Neuronal stem cell (in vitro differentiated cells): Measurements from ENCODE around the gene FHIT.
A peak's percentile ranks its signal among the peaks of the same experiment; 100 is the strongest.
"Not testable (repeated sequence)": the region's sequence is repeated elsewhere in the genome, so short reads cannot be mapped to it uniquely, and the experiment has no call there.

Experiments
- DNase-seq: peaks from one replicate; pipeline ENCODE4 v3.0.0-alpha.2; 2013; ENCODE audit warnings: low spot score
- H2AFZ ChIP-seq: one replicate; pipeline ENCODE4 v1.6.1; 2013; ENCODE audit warnings: mild to moderate bottlenecking, low read length, inconsistent platforms
- H2AK5ac ChIP-seq: 2 replicates; pipeline ENCODE4 v1.6.1; 2013; ENCODE audit warnings: low read depth, mild to moderate bottlenecking, inconsistent platforms, low read length, moderate library complexity, mixed read lengths
- H2BK120ac ChIP-seq: 2 replicates; pipeline ENCODE4 v1.6.1; 2013; ENCODE audit warnings: low read depth, mild to moderate bottlenecking, inconsistent platforms, low read length, moderate library complexity, mixed read lengths
- H2BK12ac ChIP-seq: one replicate; pipeline ENCODE4 v1.6.1; 2013; ENCODE audit warnings: low read length, inconsistent platforms
- H2BK15ac ChIP-seq: 2 replicates; pipeline ENCODE4 v1.6.1; 2013; ENCODE audit warnings: mild to moderate bottlenecking, low read length, inconsistent platforms, mixed read lengths
- H2BK5ac ChIP-seq: one replicate; pipeline ENCODE4 v1.6.1; 2013; ENCODE audit warnings: inconsistent platforms, mild to moderate bottlenecking, low read length, moderate library complexity
- H3K14ac ChIP-seq: one replicate; pipeline ENCODE4 v1.6.1; 2013; ENCODE audit warnings: low read length, inconsistent platforms
- H3K18ac ChIP-seq: 2 replicates; pipeline ENCODE4 v1.6.1; 2013; ENCODE audit warnings: low read length, inconsistent platforms
- H3K23ac ChIP-seq: 2 replicates; pipeline ENCODE4 v1.6.1; 2013; ENCODE audit warnings: low read depth, mild to moderate bottlenecking, mixed read lengths, low read length, inconsistent platforms; ENCODE audit not compliant: poor library complexity
- H3K27ac ChIP-seq: replicated peaks from 3 replicates; pipeline ENCODE4 v1.5.1; 2013; ENCODE audit warnings: low read length, inconsistent platforms
- H3K27me3 ChIP-seq, 3 experiments: 2 replicates each; pipeline ENCODE4 v1.6.1; 2013; ENCODE audit warnings: low read length in 3 of 3, mild to moderate bottlenecking in 2 of 3, inconsistent platforms in 1 of 3, low read depth in 1 of 3, mixed read lengths in 1 of 3, moderate library complexity in 1 of 3; ENCODE audit not compliant: control insufficient read depth in 3 of 3, insufficient read depth in 3 of 3
- H3K36me3 ChIP-seq, 2 donors: replicated peaks in 1 of 2; 2 replicates each; pipeline ENCODE4 v1.6.1; 2013; ENCODE audit warnings: low read length in 2 of 2; ENCODE audit not compliant: control insufficient read depth in 2 of 2, insufficient read depth in 2 of 2
- H3K4ac ChIP-seq: 2 replicates; pipeline ENCODE4 v1.6.1; 2013; ENCODE audit warnings: inconsistent platforms, mild to moderate bottlenecking, low read length, moderate library complexity
- H3K4me1 ChIP-seq, 2 donors: 1 replicate in 1 of 2; 2 replicates in 1 of 2; pipeline ENCODE4 v1.6.1; 2013; ENCODE audit warnings: low read length in 2 of 2, low read depth in 1 of 2; ENCODE audit not compliant: control insufficient read depth in 2 of 2, insufficient read depth in 1 of 2
- H3K4me2 ChIP-seq: one replicate; pipeline ENCODE4 v1.6.1; 2013; ENCODE audit warnings: mild to moderate bottlenecking, low read length, inconsistent platforms; ENCODE audit not compliant: insufficient read depth, poor library complexity, severe bottlenecking
- H3K4me3 ChIP-seq, 2 donors: 2 replicates each; pipeline ENCODE4 v1.5.1; 2013; ENCODE audit warnings: low read length in 2 of 2, mild to moderate bottlenecking in 2 of 2, inconsistent platforms in 1 of 2, moderate library complexity in 1 of 2
- H3K79me1 ChIP-seq: one replicate; pipeline ENCODE4 v1.6.1; 2013; ENCODE audit warnings: low read depth, mild to moderate bottlenecking, inconsistent platforms, low read length, moderate library complexity
- H3K9ac ChIP-seq: one replicate; pipeline ENCODE4 v1.6.1; 2013; ENCODE audit warnings: mild to moderate bottlenecking, low read depth, low read length, inconsistent platforms; ENCODE audit not compliant: poor library complexity
- H3K9me3 ChIP-seq, 2 donors: replicated peaks in 1 of 2; 2 replicates each; pipeline versions ENCODE3 to v1.6.1; 2013; ENCODE audit warnings: low read length in 2 of 2, mild to moderate bottlenecking in 2 of 2, inconsistent platforms in 1 of 2, low read depth in 1 of 2, mixed read lengths in 1 of 2, moderate library complexity in 1 of 2; ENCODE audit not compliant: control insufficient read depth in 2 of 2, insufficient read depth in 1 of 2
- H4K8ac ChIP-seq: one replicate; pipeline ENCODE4 v1.6.1; 2013; ENCODE audit warnings: low read depth, mild to moderate bottlenecking, inconsistent platforms, low read length, moderate library complexity
- H4K91ac ChIP-seq: one replicate; pipeline ENCODE4 v1.6.1; 2013; ENCODE audit warnings: low read length, low read depth, mild to moderate bottlenecking, inconsistent platforms; ENCODE audit not compliant: poor library complexity
- WGBS, 2 donors: extraction: QIAGEN DNeasy Blood & Tissue Kit; methylation state at CpG; one replicate each; pipeline ENCODE4 v1.1.7; 2013; ENCODE audit warnings: missing lambda C conversion rate in 2 of 2, mixed read lengths in 1 of 2; ENCODE audit not compliant: insufficient read length in 2 of 2, insufficient replicate concordance in 1 of 2; ENCODE audit errors: extremely low coverage in 2 of 2; 5-methylcytosine and 5-hydroxymethylcytosine counted together

FHIT gene

GRCh38 chr3:61053781-61054496 is 197.3 kb downstream of the FHIT start:
- H3K27ac ChIP-seq, result no peak overlapping the region
- no peak overlapping the region for H3K4me3 ChIP-seq
- no CpG with 5 or more reads among the region's 2 CpGs for WGBS, 2 donors
- no peak overlapping the region for H3K23ac ChIP-seq
- no peaks in the 10 kb centered on the region for H3K36me3 ChIP-seq
- H3K18ac ChIP-seq, result no peak overlapping the region
- no peaks in the 10 kb centered on the region for H3K9me3 ChIP-seq
- no peak overlapping the region for H2BK12ac ChIP-seq
- H2AFZ ChIP-seq, result no peak overlapping the region
- H3K79me1 ChIP-seq, result no peaks in the 10 kb centered on the region
- no peak overlapping the region for H2BK120ac ChIP-seq
- no peaks in the 10 kb centered on the region for H3K27me3 ChIP-seq
- H4K8ac ChIP-seq, result no peak overlapping the region
- no peak overlapping the region for H2AK5ac ChIP-seq
- H3K4ac ChIP-seq, result no peak overlapping the region
- no peak for DNase-seq
- H3K4me1 ChIP-seq, result peaks cover 0 to 2% of the 10 kb centered on the region in 2 donors
- H3K14ac ChIP-seq, result peak overlapping the region; percentile 4
- no peak overlapping the region for H3K9ac ChIP-seq
- no peak overlapping the region for H2BK5ac ChIP-seq
- H2BK15ac ChIP-seq, result no peak overlapping the region
- no peak overlapping the region for H3K4me2 ChIP-seq
- no peak overlapping the region for H4K91ac ChIP-seq

GRCh38 chr3:61052851-61053250 is 198.4 kb downstream of the FHIT start:
- H3K27me3 ChIP-seq, result no peaks in the 10 kb centered on the region
- no peak overlapping the region for H3K4me3 ChIP-seq
- H3K18ac ChIP-seq, result no peak overlapping the region
- no peak overlapping the region for H3K9ac ChIP-seq
- no peak overlapping the region for H3K4ac ChIP-seq
- no peaks in the 10 kb centered on the region for H3K9me3 ChIP-seq
- H3K23ac ChIP-seq, result no peak overlapping the region
- no peak overlapping the region for H2AFZ ChIP-seq
- peaks cover 0 to 2% of the 10 kb centered on the region in 2 donors for H3K4me1 ChIP-seq
- H2BK120ac ChIP-seq, result no peak overlapping the region
- H3K14ac ChIP-seq, result no peak overlapping the region
- no peaks in the 10 kb centered on the region for H3K36me3 ChIP-seq
- no peak overlapping the region for H3K27ac ChIP-seq
- H4K8ac ChIP-seq, result no peak overlapping the region
- no peak overlapping the region for H3K4me2 ChIP-seq
- H2BK15ac ChIP-seq, result no peak overlapping the region
- H3K79me1 ChIP-seq, result no peaks in the 10 kb centered on the region
- H2BK12ac ChIP-seq, result no peak overlapping the region
- H4K91ac ChIP-seq, result no peak overlapping the region
- WGBS, 2 donors, result no CpG with 5 or more reads among the region's 1 CpG
- no peak for DNase-seq
- H2AK5ac ChIP-seq, result no peak overlapping the region
- no peak overlapping the region for H2BK5ac ChIP-seq

GRCh38 chr3:61051666-61052065 is 199.6 kb downstream of the FHIT start:
- Histone ChIP-seq H3K36me3 (no peaks in the 10 kb centered on the region), H3K27ac (no peak overlapping the region), H3K4me3 (no peak overlapping the region), H2AFZ (no peak overlapping the region), H3K27me3 (no peaks in the 10 kb centered on the region), H3K14ac (no peak overlapping the region), H3K23ac (no peak overlapping the region), H3K4me1 (peaks cover 0 to 2% of the 10 kb centered on the region in 2 donors), H3K4me2 (no peak overlapping the region), H2AK5ac (no peak overlapping the region), H2BK15ac (no peak overlapping the region), H2BK12ac (no peak overlapping the region), H3K9ac (no peak overlapping the region), H4K8ac (no peak overlapping the region), H3K9me3 (no peaks in the 10 kb centered on the region), H2BK5ac (no peak overlapping the region), H3K18ac (no peak overlapping the region), H3K4ac (no peak overlapping the region), H4K91ac (no peak overlapping the region), H2BK120ac (no peak overlapping the region), H3K79me1 (no peaks in the 10 kb centered on the region)
- DNase-seq, result no peak
- WGBS, 2 donors, result no CpG with 5 or more reads among the region's 1 CpG

GRCh38 chr3:61045169-61045568 is 206.1 kb downstream of the FHIT start:
- not testable (repeated sequence) for H2AK5ac ChIP-seq, H3K36me3 ChIP-seq, H3K23ac ChIP-seq, H3K9me3 ChIP-seq, H3K79me1 ChIP-seq, H3K9ac ChIP-seq, DNase-seq, H3K4me1 ChIP-seq, H3K27ac ChIP-seq, H2BK12ac ChIP-seq, H3K14ac ChIP-seq, H3K4me2 ChIP-seq, H3K27me3 ChIP-seq, H2AFZ ChIP-seq, H2BK5ac ChIP-seq, H4K91ac ChIP-seq, H4K8ac ChIP-seq, H3K4me3 ChIP-seq, H3K4ac ChIP-seq, H2BK15ac ChIP-seq, H2BK120ac ChIP-seq, H3K18ac ChIP-seq
- WGBS, 2 donors, result no CpG with 5 or more reads among the region's 1 CpG
